Lower leg skin (tissue), 3 donors: ENCODE results near the gene MARCKS.

Experiments used
- POLR2A ChIP-seq, 2 donors: fragments of 450-650 bp; IDR thresholded peaks; one replicate each; pipeline ENCODE4 v1.6.1; 2016 to 2017; ENCODE audit warnings: antibody characterized with exemption in 2 of 2, mild to moderate bottlenecking in 1 of 2, moderate library complexity in 1 of 2
- TF ChIP-seq, protein P1 (sequence below), 3 donors: fragments of 450-650 bp; IDR thresholded peaks; one replicate each; pipeline ENCODE4 v1.5.1; 2016; ENCODE audit warnings: antibody characterized with exemption in 3 of 3, mild to moderate bottlenecking in 3 of 3, moderate library complexity in 2 of 3

DNA sequence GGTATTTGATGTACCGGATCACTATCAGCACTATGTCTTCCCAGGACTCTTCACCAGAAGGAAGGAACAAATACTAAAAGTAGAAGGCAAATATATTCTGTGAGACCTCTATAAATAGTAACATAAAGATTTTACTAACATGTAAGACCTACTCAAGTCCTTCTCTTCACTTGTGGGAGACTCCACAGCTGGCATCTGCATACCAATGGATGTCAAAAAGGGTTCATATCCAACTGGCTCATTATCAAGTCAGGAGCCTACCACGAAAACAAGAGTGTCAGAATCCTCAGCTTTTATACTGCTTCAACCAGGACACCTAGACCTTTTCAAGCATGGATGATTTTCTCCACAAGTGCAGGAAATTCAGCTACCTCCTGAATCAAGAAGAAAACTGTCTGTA lies 20.0 kb upstream of the MARCKS start:
- TF ChIP-seq, protein P1, sequence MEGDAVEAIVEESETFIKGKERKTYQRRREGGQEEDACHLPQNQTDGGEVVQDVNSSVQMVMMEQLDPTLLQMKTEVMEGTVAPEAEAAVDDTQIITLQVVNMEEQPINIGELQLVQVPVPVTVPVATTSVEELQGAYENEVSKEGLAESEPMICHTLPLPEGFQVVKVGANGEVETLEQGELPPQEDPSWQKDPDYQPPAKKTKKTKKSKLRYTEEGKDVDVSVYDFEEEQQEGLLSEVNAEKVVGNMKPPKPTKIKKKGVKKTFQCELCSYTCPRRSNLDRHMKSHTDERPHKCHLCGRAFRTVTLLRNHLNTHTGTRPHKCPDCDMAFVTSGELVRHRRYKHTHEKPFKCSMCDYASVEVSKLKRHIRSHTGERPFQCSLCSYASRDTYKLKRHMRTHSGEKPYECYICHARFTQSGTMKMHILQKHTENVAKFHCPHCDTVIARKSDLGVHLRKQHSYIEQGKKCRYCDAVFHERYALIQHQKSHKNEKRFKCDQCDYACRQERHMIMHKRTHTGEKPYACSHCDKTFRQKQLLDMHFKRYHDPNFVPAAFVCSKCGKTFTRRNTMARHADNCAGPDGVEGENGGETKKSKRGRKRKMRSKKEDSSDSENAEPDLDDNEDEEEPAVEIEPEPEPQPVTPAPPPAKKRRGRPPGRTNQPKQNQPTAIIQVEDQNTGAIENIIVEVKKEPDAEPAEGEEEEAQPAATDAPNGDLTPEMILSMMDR (IDR thresholded peaks at IDR 0.05) = no peak
- no peak for TF ChIP-seq POLR2A (IDR thresholded peaks at IDR 0.05)
